ENCODE measurements around the gene NME3. TPM values are rescaled to one million over a fixed set of nuclear protein-coding genes. Genes with fewer than 3 reads are reported as not detected.

The NME3 gene
- total RNA-seq, 4 donors from 2014 or later, result 35.3 to 208 (median 59.7) TPM

GRCh38 chr16:1818204-1818872, 47.0 kb upstream of the NME3 start:
- intact Hi-C loops (cut with DNase I; ENCODE audit: low total_unique reads), result no loop called here

GRCh38 chr16:1817716-1818115, 46.4 kb upstream of the NME3 start:
- Histone ChIP-seq H3K4me1 (no peaks in the 10 kb centered on the region), H3K27me3 (no peaks in the 10 kb centered on the region), H3K36me3 (no peaks in the 10 kb centered on the region), H3K27ac (no peak overlapping the region), H3K4me3 (no peak overlapping the region), H3K9me3 (no peaks in the 10 kb centered on the region)
- TF ChIP-seq POLR2A (IDR thresholded peaks at IDR 0.05), result no peak
- TF ChIP-seq CTCF (IDR thresholded peaks at IDR 0.05), result no peak
- intact Hi-C loops (cut with DNase I; ENCODE audit: low total_unique reads), result no loop called here
- no peak for DNase-seq

More at GRCh38 chr16:1818204-1818872, 47.0 kb upstream of the NME3 start:
- H3K27ac ChIP-seq, result no peak overlapping the region
- no peaks in the 10 kb centered on the region for H3K4me1 ChIP-seq
- no peaks in the 10 kb centered on the region for H3K9me3 ChIP-seq
- H3K36me3 ChIP-seq, result no peaks in the 10 kb centered on the region
- no peaks in the 10 kb centered on the region for H3K27me3 ChIP-seq
- H3K4me3 ChIP-seq, result no peak overlapping the region
- no peak for TF ChIP-seq POLR2A (IDR thresholded peaks at IDR 0.05)
- TF ChIP-seq CTCF (IDR thresholded peaks at IDR 0.05), result no peak
- DNase-seq, result no peak

- Histone ChIP-seq H3K27me3 (no peaks in the 10 kb centered on the region), H3K36me3 (no peaks in the 10 kb centered on the region), H3K4me1 (no peaks in the 10 kb centered on the region), H3K27ac (no peak overlapping the region), H3K4me3 (no peak overlapping the region), H3K9me3 (no peaks in the 10 kb centered on the region)
- DNase-seq, result no peak
- TF ChIP-seq CTCF (IDR thresholded peaks at IDR 0.05), result no peak
- intact Hi-C loops (cut with DNase I; ENCODE audit: low total_unique reads), result no loop called here
Observed at GRCh38 chr16:1817276-1817589, 45.9 kb upstream of the NME3 start.

- Histone ChIP-seq H3K27ac (no peak overlapping the region), H3K9me3 (no peaks in the 10 kb centered on the region), H3K4me1 (no peaks in the 10 kb centered on the region), H3K36me3 (no peaks in the 10 kb centered on the region), H3K27me3 (no peaks in the 10 kb centered on the region), H3K4me3 (no peak overlapping the region)
- DNase-seq, result no peak
- intact Hi-C loops (cut with DNase I; ENCODE audit: low total_unique reads), result no loop called here
- TF ChIP-seq CTCF (IDR thresholded peaks at IDR 0.05) (no peak), POLR2A (IDR thresholded peaks at IDR 0.05) (no peak)
Observed at GRCh38 chr16:1816396-1817275, 45.3 kb upstream of the NME3 start.

GRCh38 chr16:1815461-1815860, 44.1 kb upstream of the NME3 start:
- no peaks in the 10 kb centered on the region for H3K9me3 ChIP-seq
- H3K27ac ChIP-seq, result no peak overlapping the region
- no peaks in the 10 kb centered on the region for H3K27me3 ChIP-seq
- no peaks in the 10 kb centered on the region for H3K4me1 ChIP-seq
- H3K36me3 ChIP-seq, result no peaks in the 10 kb centered on the region
- no peak for DNase-seq
- intact Hi-C loops (cut with DNase I; ENCODE audit: low total_unique reads), result no loop called here
- no peak for TF ChIP-seq POLR2A (IDR thresholded peaks at IDR 0.05)
- TF ChIP-seq CTCF (IDR thresholded peaks at IDR 0.05), result no peak
- no peak overlapping the region for H3K4me3 ChIP-seq
